Caco-2 (cell line): ENCODE data around the gene RAB35. TPM values are rescaled to one million over a fixed set of nuclear protein-coding genes. Genes with fewer than 3 reads are reported as not detected.

ENCODE experiments used
- BruUV-seq: library from RNA; stranded (reverse); fragments of 400-500 nt; replicated peaks from 2 replicates; lab custom pipeline; 2021; lab: Mats Ljungman, UMichigan
- CTCF ChIA-PET: fragments of 300-600 bp; sonication (Branson Sonifier 250); formaldehyde crosslinking; loops from one replicate; lab custom pipeline; 2022; ENCODE audit warnings: antibody characterized with exemption; lab: Charles Lee
- POLR2A ChIA-PET: fragments of 300-600 bp; sonication (Branson Sonifier 250); formaldehyde crosslinking; loops from one replicate; lab custom pipeline; 2022; ENCODE audit warnings: antibody characterized with exemption; lab: Charles Lee
- DNase-seq, 2 experiments: peaks; one replicate each; pipeline versions ENCODE4 v3.0.0 to v3.0.0-alpha.2; 2020 to 2022
- H3K27me3 ChIP-seq: replicated peaks from 2 replicates; pipeline ENCODE4 v1.6.0; 2011; ENCODE audit warnings: low read length; ENCODE audit not compliant: control insufficient read depth, insufficient read depth
- H3K36me3 ChIP-seq: 2 replicates; pipeline ENCODE4 v1.5.1; 2011; ENCODE audit warnings: low read length; ENCODE audit not compliant: control insufficient read depth, insufficient read depth
- H3K4me1 ChIP-seq: fragments of 250-450 bp; sonication (Bioruptor Pico); 2 replicates; pipeline ENCODE4 v1.5.1; 2020; ENCODE audit warnings: mild to moderate bottlenecking
- H3K4me3 ChIP-seq: 2 replicates; pipeline ENCODE4 v1.5.1; 2011; ENCODE audit warnings: low read depth, mild to moderate bottlenecking, control low read depth, low read length
- H3K9me3 ChIP-seq: fragments of 250-450 bp; sonication (Bioruptor Pico); 2 replicates; pipeline ENCODE4 v1.5.1; 2020; ENCODE audit warnings: mild to moderate bottlenecking, moderate library complexity
- H3K27ac Mint-ChIP-seq: one replicate; pipeline ENCODE4 v1.8.0; 2022; ENCODE audit warnings: mixed read lengths; ENCODE audit not compliant: unreplicated experiment
- H3K27me3 Mint-ChIP-seq: one replicate; pipeline ENCODE4 v1.8.0; 2022; ENCODE audit warnings: mixed read lengths; ENCODE audit not compliant: insufficient read depth, unreplicated experiment
- H3K36me3 Mint-ChIP-seq: one replicate; pipeline ENCODE4 v1.8.0; 2022; ENCODE audit warnings: mild to moderate bottlenecking, mixed read lengths; ENCODE audit not compliant: insufficient read depth, unreplicated experiment
- H3K4me1 Mint-ChIP-seq: one replicate; pipeline ENCODE4 v1.8.0; 2022; ENCODE audit warnings: low read depth, mixed read lengths; ENCODE audit not compliant: unreplicated experiment
- H3K4me3 Mint-ChIP-seq: one replicate; pipeline ENCODE4 v1.8.0; 2022; ENCODE audit warnings: mild to moderate bottlenecking, moderate library complexity, mixed read lengths; ENCODE audit not compliant: unreplicated experiment
- H3K9me3 Mint-ChIP-seq: one replicate; pipeline ENCODE4 v1.8.0; 2022; ENCODE audit warnings: mixed read lengths; ENCODE audit not compliant: unreplicated experiment
- intact Hi-C: fragments of 100-400 bp; cut with micrococcal nuclease; formaldehyde crosslinking; loops from one replicate; pipeline ENCODE4 v1.10.0; 2022; ENCODE audit not compliant: unreplicated experiment
- total RNA-seq: library from RNA; stranded (reverse); gene quantifications from 2 replicates; pipeline ENCODE4 v1.2.3, GENCODE V29; 2022
- TF ChIP-seq, protein P1 (sequence below), 2 experiments: fragments of 200-600 bp in 1 of 2; IDR thresholded peaks; 1 replicate in 1 of 2; 2 replicates in 1 of 2; pipeline versions ENCODE4 v1.5.1 to v1.8.0; 2011 to 2022; ENCODE audit warnings: antibody characterized with exemption in 1 of 2, control low read depth in 1 of 2, inconsistent platforms in 1 of 2, low read depth in 1 of 2, low read length in 1 of 2, mild to moderate bottlenecking in 1 of 2, moderate library complexity in 1 of 2; ENCODE audit not compliant: insufficient read depth in 1 of 2, severe bottlenecking in 1 of 2, unreplicated experiment in 1 of 2

Gene RAB35
- total RNA-seq, 1 experiment from 2014 or later, result 72.0 TPM

DNA sequence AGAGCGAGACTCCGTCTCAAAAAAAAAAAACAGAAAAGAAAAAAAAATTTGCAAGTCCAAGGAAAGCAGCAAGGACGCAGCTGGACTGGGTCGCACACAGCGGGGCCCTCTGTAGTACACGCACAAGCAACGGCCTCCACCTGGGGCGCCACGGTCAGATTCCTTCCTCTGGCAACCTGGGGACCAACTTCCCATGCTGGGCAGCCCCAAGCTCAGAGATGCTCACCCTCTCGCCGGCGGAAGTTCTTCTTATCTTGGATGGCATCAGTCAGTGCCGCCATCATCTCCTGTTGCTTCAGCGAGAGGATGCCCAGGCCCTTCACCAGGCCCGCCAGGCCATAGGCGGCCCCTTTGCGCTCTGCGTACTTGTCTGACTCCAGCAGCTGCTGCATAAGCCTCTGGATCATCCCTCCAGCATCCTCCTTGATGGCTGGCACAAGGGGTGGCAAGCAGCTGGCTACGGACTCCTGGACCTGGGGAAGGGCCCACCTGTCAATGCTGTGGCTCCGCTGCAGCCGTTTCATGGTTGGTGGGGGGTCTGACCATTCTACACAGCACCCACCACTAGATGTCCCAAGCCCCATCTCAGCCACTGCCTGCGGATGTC, 34.5 kb upstream of the RAB35 start:
- Mint-ChIP-seq H3K9me3 (no peaks in the 10 kb centered on the region), H3K4me1 (no peaks in the 10 kb centered on the region), H3K36me3 (peaks cover 83% of the 10 kb centered on the region), H3K4me3 (no peak overlapping the region), H3K27ac (no peak overlapping the region), H3K27me3 (no peaks in the 10 kb centered on the region)
- Histone ChIP-seq H3K4me1 (no peaks in the 10 kb centered on the region), H3K4me3 (no peak overlapping the region), H3K9me3 (no peaks in the 10 kb centered on the region), H3K27me3 (no peaks in the 10 kb centered on the region), H3K36me3 (peaks cover 1% of the 10 kb centered on the region)
- ChIA-PET POLR2A (no interaction called here), CTCF (interaction anchor here (1.0 kb wide), 1 partner anchor 16 kb away, joined by 3 read pairs; no protein-coding TSS in a partner anchor)
- DNase-seq, result no peak
- no TSS peak for BruUV-seq
- TF ChIP-seq, protein P1, sequence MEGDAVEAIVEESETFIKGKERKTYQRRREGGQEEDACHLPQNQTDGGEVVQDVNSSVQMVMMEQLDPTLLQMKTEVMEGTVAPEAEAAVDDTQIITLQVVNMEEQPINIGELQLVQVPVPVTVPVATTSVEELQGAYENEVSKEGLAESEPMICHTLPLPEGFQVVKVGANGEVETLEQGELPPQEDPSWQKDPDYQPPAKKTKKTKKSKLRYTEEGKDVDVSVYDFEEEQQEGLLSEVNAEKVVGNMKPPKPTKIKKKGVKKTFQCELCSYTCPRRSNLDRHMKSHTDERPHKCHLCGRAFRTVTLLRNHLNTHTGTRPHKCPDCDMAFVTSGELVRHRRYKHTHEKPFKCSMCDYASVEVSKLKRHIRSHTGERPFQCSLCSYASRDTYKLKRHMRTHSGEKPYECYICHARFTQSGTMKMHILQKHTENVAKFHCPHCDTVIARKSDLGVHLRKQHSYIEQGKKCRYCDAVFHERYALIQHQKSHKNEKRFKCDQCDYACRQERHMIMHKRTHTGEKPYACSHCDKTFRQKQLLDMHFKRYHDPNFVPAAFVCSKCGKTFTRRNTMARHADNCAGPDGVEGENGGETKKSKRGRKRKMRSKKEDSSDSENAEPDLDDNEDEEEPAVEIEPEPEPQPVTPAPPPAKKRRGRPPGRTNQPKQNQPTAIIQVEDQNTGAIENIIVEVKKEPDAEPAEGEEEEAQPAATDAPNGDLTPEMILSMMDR (IDR thresholded peaks at IDR 0.05; ENCODE audit: insufficient read depth in 1 of 2, low read depth in 1 of 2, low read length in 1 of 2, severe bottlenecking in 1 of 2, unreplicated experiment in 1 of 2), result no peak
- intact Hi-C loops, result no loop called here

GRCh38 chr12:120148011-120148410, 31.5 kb upstream of the RAB35 start:
- no peak for DNase-seq
- CTCF ChIA-PET, result interaction anchor here (0.6 kb wide), 1 partner anchor 158 kb away, joined by 4 read pairs; no protein-coding TSS in a partner anchor
- Mint-ChIP-seq H3K4me3 (no peak overlapping the region), H3K9me3 (no peaks in the 10 kb centered on the region), H3K27ac (no peak overlapping the region), H3K4me1 (no peaks in the 10 kb centered on the region), H3K36me3 (peaks cover 74% of the 10 kb centered on the region), H3K27me3 (no peaks in the 10 kb centered on the region)
- TF ChIP-seq, protein P1 (IDR thresholded peaks at IDR 0.05; ENCODE audit: insufficient read depth in 1 of 2, low read depth in 1 of 2, low read length in 1 of 2, severe bottlenecking in 1 of 2, unreplicated experiment in 1 of 2), result no peak
- Histone ChIP-seq H3K27me3 (no peaks in the 10 kb centered on the region), H3K9me3 (no peaks in the 10 kb centered on the region), H3K4me3 (no peak overlapping the region), H3K4me1 (no peaks in the 10 kb centered on the region), H3K36me3 (peaks cover 3% of the 10 kb centered on the region)
- no TSS peak for BruUV-seq
- intact Hi-C loops, result no loop called here
- POLR2A ChIA-PET, result no interaction called here

- CTCF ChIA-PET, result no interaction called here
- H3K9me3 ChIP-seq, result no peaks in the 10 kb centered on the region
- peaks cover 5% of the 10 kb centered on the region for H3K36me3 ChIP-seq
Observed at GRCh38 chr12:120145164-120145563, 28.6 kb upstream of the RAB35 start.

More at GRCh38 chr12:120145164-120145563, 28.6 kb upstream of the RAB35 start:
- BruUV-seq, result no TSS peak
- no peaks in the 10 kb centered on the region for H3K9me3 Mint-ChIP-seq
- H3K4me3 Mint-ChIP-seq, result no peak overlapping the region
- TF ChIP-seq, protein P1 (IDR thresholded peaks at IDR 0.05; ENCODE audit: insufficient read depth in 1 of 2, low read depth in 1 of 2, low read length in 1 of 2, severe bottlenecking in 1 of 2, unreplicated experiment in 1 of 2), result no peak
- H3K4me3 ChIP-seq, result no peak overlapping the region
- DNase-seq, result no peak
- intact Hi-C loops, result no loop called here
- H3K4me1 Mint-ChIP-seq, result no peaks in the 10 kb centered on the region
- peaks cover 83% of the 10 kb centered on the region for H3K36me3 Mint-ChIP-seq
- no peaks in the 10 kb centered on the region for H3K4me1 ChIP-seq
- POLR2A ChIA-PET, result no interaction called here
- H3K27ac Mint-ChIP-seq, result no peak overlapping the region
- H3K27me3 Mint-ChIP-seq, result no peaks in the 10 kb centered on the region
- H3K27me3 ChIP-seq, result no peaks in the 10 kb centered on the region
